Brain microvascular endothelial cell (primary cell): ENCODE data around the gene PATZ1.

Experiments
- DNase-seq: peaks from one replicate; pipeline ENCODE4 v3.0.0-alpha.2; 2020
- H3K27ac ChIP-seq: fragments of 250-450 bp; sonication (Bioruptor Pico); 2 replicates; pipeline ENCODE4 v1.5.1; 2020; ENCODE audit warnings: mild to moderate bottlenecking, moderate library complexity
- H3K27me3 ChIP-seq: fragments of 250-450 bp; sonication (Bioruptor Pico); replicated peaks from 2 replicates; pipeline ENCODE4 v1.5.1; 2020; ENCODE audit warnings: mild to moderate bottlenecking
- H3K36me3 ChIP-seq: fragments of 250-450 bp; sonication (Bioruptor Pico); replicated peaks from 2 replicates; pipeline ENCODE4 v1.5.1; 2020; ENCODE audit warnings: mild to moderate bottlenecking
- H3K4me3 ChIP-seq: 2 replicates; pipeline ENCODE4 v1.5.1; 2011; ENCODE audit warnings: low read depth, mild to moderate bottlenecking, control low read depth, low read length, moderate library complexity
- in situ Hi-C: cut with HindIII; loops from 2 replicates; pipeline ENCODE4 v1.10.0; 2017; ENCODE audit warnings: low sequenced_read_pairs, low pct_ligation_motif_present
- TF ChIP-seq, protein P1 (sequence below): IDR thresholded peaks from 2 replicates; pipeline ENCODE4 v1.5.1; 2011; ENCODE audit warnings: low read depth, mild to moderate bottlenecking, moderate library complexity, low read length, control low read depth, inconsistent platforms; ENCODE audit errors: missing control alignments

Gene PATZ1

DNA sequence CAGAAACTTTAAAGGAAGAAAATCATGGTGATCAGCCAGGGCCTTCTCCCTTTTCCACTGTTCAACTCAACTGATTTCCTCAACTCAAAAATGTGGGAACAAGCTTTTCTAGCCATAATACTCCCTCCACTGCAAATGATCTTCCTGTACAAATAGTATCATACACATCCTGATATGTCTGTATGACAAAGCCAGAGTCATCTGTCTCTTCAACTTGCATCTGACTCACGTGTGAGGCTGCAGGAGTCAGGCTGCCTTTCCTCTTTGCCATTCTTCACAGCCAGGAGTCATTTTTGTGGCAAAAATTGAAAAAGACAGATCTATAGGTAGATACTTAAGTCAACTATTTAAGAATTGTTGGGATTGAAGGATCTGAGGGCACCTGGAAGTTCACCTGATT lies 13.3 kb downstream of the PATZ1 start:
- H3K4me3 ChIP-seq, result no peak overlapping the region
- TF ChIP-seq, protein P1, sequence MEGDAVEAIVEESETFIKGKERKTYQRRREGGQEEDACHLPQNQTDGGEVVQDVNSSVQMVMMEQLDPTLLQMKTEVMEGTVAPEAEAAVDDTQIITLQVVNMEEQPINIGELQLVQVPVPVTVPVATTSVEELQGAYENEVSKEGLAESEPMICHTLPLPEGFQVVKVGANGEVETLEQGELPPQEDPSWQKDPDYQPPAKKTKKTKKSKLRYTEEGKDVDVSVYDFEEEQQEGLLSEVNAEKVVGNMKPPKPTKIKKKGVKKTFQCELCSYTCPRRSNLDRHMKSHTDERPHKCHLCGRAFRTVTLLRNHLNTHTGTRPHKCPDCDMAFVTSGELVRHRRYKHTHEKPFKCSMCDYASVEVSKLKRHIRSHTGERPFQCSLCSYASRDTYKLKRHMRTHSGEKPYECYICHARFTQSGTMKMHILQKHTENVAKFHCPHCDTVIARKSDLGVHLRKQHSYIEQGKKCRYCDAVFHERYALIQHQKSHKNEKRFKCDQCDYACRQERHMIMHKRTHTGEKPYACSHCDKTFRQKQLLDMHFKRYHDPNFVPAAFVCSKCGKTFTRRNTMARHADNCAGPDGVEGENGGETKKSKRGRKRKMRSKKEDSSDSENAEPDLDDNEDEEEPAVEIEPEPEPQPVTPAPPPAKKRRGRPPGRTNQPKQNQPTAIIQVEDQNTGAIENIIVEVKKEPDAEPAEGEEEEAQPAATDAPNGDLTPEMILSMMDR, result no peak
- H3K27ac ChIP-seq, result no peak overlapping the region
- H3K36me3 ChIP-seq, result peaks cover 26% of the 10 kb centered on the region
- in situ Hi-C loops, result no loop called here
- no peak for DNase-seq
- H3K27me3 ChIP-seq, result no peaks in the 10 kb centered on the region

DNA sequence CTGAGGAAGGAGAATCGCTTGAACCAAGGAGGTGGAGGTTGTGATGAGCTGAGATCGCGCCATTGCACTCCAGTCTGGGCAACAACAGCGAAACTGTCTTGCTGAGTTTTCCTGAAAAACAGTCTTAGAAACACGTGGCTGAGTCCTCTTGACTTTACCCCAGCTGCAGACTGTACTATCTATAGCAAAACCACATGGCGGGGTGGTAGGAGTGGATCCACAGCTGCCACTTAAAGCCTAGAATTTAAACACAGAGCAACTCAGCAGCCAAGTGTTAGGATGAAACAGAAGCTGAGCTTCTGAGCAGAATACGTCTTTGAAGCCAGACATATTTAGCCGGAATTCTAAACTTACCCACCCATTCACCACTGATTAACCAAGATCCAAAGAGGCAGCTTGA lies 14.1 kb downstream of the PATZ1 start:
- in situ Hi-C loops, result no loop called here
- Histone ChIP-seq H3K36me3 (peaks cover 26% of the 10 kb centered on the region), H3K27me3 (no peaks in the 10 kb centered on the region), H3K27ac (no peak overlapping the region), H3K4me3 (no peak overlapping the region)
- no peak for DNase-seq
- TF ChIP-seq, protein P1, result no peak

DNA sequence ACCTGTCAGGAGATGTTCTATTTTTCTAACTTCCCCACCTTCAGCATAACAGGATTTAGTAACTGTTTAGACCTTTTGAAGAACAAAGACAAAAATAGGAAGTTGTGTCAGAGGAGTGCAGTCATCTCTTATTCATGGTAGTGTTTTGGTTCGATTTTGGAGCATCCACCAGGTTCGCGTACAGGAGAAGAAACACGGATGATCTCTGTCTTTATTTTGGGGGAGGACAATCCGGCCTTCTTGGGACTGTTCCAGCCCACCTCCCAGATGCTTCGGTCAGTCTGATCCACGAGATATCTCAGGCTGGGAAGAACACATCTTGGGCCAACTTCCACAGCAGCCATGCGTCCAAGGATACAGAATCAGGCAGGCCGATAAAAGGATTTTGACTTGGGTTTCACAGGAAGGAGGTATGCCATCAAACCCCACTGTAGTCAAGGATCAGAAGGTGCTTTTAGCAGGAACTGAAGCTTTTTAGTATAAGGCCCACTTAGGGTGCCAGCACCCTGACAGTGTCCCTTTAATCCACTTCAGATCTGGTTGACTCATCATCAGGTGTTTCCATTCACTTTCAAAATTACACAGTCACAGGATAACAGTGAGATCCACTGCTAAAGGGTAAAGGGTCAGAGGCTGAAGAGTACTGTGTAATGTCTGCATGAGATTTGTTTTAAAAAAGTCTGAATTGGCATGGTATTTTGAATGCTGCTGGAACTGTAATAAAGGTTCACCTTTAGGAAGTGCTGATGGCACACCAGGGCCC lies 16.5 kb downstream of the PATZ1 start:
- in situ Hi-C loops, result no loop called here
- Histone ChIP-seq H3K27me3 (no peaks in the 10 kb centered on the region), H3K27ac (no peak overlapping the region), H3K4me3 (no peak overlapping the region), H3K36me3 (peaks cover 26% of the 10 kb centered on the region)
- DNase-seq, result no peak
- TF ChIP-seq, protein P1, result no peak

DNA sequence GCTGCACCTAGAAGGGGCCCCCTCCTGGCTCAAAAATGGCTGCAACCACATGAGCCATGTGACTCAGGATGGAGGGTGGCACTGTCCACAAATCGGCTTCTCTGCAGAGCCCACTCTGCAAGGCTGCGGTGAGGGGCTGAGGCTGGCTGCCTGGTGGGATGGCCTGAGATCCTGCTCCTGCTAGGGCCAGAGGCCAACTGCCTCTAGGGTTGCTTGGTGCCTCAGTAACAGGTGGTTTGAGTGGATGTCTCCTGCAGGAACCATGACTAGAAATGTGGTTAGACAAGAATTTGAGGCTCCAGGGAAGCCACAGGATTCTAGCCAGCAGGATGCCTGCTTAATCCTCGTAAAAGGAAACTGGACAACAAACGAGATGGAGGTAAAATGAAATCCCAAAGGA lies 17.1 kb downstream of the PATZ1 start:
- in situ Hi-C loops, result no loop called here
- no peak for DNase-seq
- TF ChIP-seq, protein P1, result no peak
- Histone ChIP-seq H3K36me3 (peaks cover 20% of the 10 kb centered on the region), H3K27ac (no peak overlapping the region), H3K4me3 (no peak overlapping the region), H3K27me3 (no peaks in the 10 kb centered on the region)

DNA sequence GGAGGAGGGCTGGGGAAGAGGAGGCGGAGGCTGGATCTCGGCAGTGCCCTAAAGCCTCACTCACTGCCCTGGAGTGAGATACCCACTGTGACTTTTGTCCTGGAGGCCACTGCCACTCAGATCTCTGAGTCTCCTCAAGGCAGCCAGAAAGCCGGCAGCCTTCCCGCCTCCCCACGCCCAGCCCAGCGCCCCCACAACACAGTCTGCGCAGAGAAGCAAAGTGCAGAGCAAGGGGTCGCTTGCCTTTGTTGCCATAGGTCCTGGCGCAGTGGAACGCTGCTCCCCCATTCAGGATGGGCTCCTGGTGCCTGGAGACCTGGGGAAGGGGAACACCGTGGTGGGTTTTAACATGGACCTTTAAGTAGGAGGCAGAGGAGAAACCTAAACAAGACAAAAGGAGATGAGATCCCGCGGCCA lies 17.6 kb downstream of the PATZ1 start:
- Histone ChIP-seq H3K4me3 (no peak overlapping the region), H3K36me3 (peaks cover 15% of the 10 kb centered on the region), H3K27me3 (no peaks in the 10 kb centered on the region), H3K27ac (no peak overlapping the region)
- in situ Hi-C loops, result no loop called here
- TF ChIP-seq, protein P1, result no peak
- DNase-seq, result no peak
